PC-3 (cell line): ENCODE data around the gene CHD5.

Experiments used
- EZH2 ChIP-seq: fragments of 300-600 bp; sonication (generic); IDR thresholded peaks from one replicate; pipeline ENCODE4 v1.6.1; 2017; ENCODE audit warnings: antibody characterized with exemption, mild to moderate bottlenecking, low read length; ENCODE audit not compliant: unreplicated experiment
- EZH2phosphoT487 ChIP-seq: fragments of 300-600 bp; sonication (generic); IDR thresholded peaks from 2 replicates; pipeline ENCODE4 v1.6.1; 2018; ENCODE audit warnings: mild to moderate bottlenecking, antibody characterized with exemption, low read length, borderline replicate concordance
- TF ChIP-seq, protein P1 (sequence below): fragments of 300-600 bp; sonication (generic); conservative IDR thresholded peaks from 2 replicates; pipeline ENCODE4 v1.5.1; 2017; ENCODE audit warnings: antibody characterized with exemption, low read depth, mild to moderate bottlenecking, low read length

DNA sequence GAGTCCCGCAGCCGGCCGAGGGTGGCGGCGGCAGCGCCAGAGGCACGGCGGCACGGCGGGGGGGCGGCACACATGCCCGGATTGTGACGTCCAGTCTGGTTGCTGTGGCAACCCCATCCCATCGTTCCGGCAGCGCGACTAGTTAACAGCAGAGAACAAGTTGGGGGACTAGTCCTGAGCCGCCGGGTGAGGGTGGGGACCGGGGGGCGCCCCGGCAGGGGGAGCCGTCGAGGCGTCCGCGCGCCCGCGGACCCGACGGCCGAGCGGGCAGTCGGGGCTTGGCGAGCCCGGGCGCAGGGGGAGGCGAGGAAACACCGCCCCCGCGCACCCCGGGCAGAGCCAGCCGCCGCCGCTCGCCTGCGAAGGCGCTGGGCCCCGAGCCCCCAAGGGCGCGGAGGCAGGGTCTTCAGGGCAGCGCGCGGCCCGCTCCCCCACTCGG lies at the start of gene CHD5:
- TF ChIP-seq, protein P1, sequence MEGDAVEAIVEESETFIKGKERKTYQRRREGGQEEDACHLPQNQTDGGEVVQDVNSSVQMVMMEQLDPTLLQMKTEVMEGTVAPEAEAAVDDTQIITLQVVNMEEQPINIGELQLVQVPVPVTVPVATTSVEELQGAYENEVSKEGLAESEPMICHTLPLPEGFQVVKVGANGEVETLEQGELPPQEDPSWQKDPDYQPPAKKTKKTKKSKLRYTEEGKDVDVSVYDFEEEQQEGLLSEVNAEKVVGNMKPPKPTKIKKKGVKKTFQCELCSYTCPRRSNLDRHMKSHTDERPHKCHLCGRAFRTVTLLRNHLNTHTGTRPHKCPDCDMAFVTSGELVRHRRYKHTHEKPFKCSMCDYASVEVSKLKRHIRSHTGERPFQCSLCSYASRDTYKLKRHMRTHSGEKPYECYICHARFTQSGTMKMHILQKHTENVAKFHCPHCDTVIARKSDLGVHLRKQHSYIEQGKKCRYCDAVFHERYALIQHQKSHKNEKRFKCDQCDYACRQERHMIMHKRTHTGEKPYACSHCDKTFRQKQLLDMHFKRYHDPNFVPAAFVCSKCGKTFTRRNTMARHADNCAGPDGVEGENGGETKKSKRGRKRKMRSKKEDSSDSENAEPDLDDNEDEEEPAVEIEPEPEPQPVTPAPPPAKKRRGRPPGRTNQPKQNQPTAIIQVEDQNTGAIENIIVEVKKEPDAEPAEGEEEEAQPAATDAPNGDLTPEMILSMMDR = 0 out of 2 replicates have a peak, but pooled peaks have one; percentile 23
- TF ChIP-seq EZH2 (no peak), EZH2phosphoT487 (no peak)
